ENCODE measurements around the gene SHOC2.

- TF ChIP-seq CTCF (conservative IDR thresholded peaks at IDR 0.05; ENCODE audit: low read depth, low read length), result no peak
- no peak for TF ChIP-seq MAZ (IDR thresholded peaks at IDR 0.05; ENCODE audit: borderline replicate concordance, low read depth, low read length)
- no peak for TF ChIP-seq RAD21 (IDR thresholded peaks at IDR 0.05; ENCODE audit: low read length)
- no peak for TF ChIP-seq SMC3 (IDR thresholded peaks at IDR 0.05; ENCODE audit: low read depth, low read length)
- no peak for TF ChIP-seq RCOR1 (IDR thresholded peaks at IDR 0.05; ENCODE audit: insufficient replicate concordance, low read length)
- TF ChIP-seq RFX5 (IDR thresholded peaks at IDR 0.05; ENCODE audit: low read depth, low read length), result no peak
- TF ChIP-seq POLR2A (IDR thresholded peaks at IDR 0.05; ENCODE audit: low read depth, low read length), result no peak
- no peak for TF ChIP-seq ELK1 (IDR thresholded peaks at IDR 0.05; ENCODE audit: borderline replicate concordance, low read depth, low read length)
- TF ChIP-seq MAFK (IDR thresholded peaks at IDR 0.05; ENCODE audit: low read depth, low read length), result peak; percentile 32; the same call in 1 of the 2 replicates
- TF ChIP-seq CHD1 (IDR thresholded peaks at IDR 0.05; ENCODE audit: low read depth, low read length), result no peak
- TF ChIP-seq BHLHE40 (IDR thresholded peaks at IDR 0.05; ENCODE audit: low read depth, low read length), result peak; percentile 33; the same call in 1 of the 2 replicates
These were observed 2.7 kb upstream of the SHOC2 start for GRCh38 chr10:110916554-110917346.

All from IMR-90 (cell line).